GM12892 (cell line): ENCODE data around the gene TBC1D22A.

Experiments used
- POLR2A ChIP-seq: IDR thresholded peaks from 2 replicates; pipeline ENCODE4 v1.6.1; 2011; ENCODE audit warnings: low read depth, low read length, control low read depth
- TAF1 ChIP-seq: IDR thresholded peaks from 2 replicates; pipeline ENCODE4 v1.6.1; 2011; ENCODE audit warnings: low read depth, mild to moderate bottlenecking, control low read depth, low read length, borderline replicate concordance

DNA sequence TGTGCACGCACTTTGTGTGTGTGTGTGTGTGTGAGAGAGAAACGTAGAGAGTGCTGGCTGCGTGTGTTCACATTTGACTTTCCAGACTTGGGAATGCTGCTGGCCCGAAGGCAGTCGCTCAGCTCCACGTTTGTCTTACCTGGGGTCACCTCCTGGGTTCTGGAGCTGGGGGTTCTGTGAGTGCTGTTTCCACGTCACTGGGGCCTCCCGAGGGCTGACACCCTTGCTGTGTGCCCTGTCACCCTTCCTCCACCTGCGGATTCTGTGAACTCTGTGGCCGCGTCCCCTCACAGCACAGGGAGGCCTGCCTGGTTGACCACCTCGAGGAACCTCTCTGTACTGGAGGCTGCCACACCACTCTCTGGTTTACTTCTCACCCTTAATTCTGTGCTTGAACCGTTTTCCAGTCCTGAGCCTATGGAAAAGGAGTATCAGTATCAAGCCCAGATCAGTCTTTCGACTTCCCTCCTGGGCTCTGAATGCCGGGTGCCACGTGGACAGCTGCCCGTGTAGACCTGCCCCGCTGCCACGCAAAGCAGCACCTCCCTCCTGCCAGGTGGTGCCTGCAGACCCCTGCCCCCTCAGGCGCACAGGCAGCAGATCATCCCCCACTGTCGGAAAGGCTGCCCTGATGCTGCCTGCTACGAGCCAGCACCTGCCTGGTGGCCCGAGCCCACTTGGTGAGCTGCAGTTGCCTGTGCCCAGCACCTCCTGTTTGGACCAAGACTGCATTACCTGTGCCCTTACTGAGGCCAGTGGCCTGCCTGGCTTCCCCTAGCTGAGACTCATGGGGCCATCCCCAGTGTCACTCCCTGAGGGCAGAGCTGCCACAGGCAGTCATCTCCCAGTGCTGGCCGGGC, 233.3 kb downstream of the TBC1D22A start:
- TF ChIP-seq POLR2A (no peak), TAF1 (no peak)
